Measurements from ENCODE around the gene IL15. TPM values are rescaled to one million over a fixed set of nuclear protein-coding genes. Genes with fewer than 3 reads are reported as not detected.
"Not testable (repeated sequence)": the region's sequence is repeated elsewhere in the genome, so short reads cannot be mapped to it uniquely, and the experiment has no call there.

IL15 gene
- total RNA-seq, 2 donors from 2014 or later, result 2.0 to 4.2 TPM

DNA sequence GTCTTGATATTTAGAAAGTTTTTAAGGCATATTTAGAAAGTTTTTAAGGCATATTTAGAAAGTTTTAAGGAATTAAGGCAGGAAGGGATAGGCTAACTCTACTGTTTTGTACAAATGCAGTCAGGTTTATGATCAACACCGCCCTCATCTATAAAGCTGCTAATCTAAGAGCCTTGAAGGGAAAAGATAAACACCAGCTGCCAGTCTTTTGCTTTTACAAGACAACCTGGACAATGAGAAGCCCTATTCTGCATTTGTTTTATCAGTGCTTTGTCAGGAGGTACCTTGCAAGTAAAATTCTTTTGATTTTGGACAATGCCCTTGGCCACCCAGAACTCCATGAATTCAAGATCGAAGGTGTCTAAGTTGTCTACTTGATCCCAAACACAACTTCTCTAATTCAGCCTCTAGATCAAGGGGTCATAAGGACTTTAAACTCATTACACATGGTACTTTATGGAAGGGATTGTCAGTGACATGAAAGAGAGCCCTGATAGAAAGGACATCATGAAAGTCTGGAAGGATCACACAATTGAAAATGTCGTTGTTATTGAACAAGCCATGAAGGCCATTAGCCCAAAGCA is 39.8 kb downstream of the IL15 start:
- Histone ChIP-seq H3K36me3 (no peaks in the 10 kb centered on the region), H3K9me3 (no peaks in the 10 kb centered on the region), H3K4me1 (no peaks in the 10 kb centered on the region), H3K27ac (no peak overlapping the region), H3K4me3 (no peak overlapping the region), H3K27me3 (no peaks in the 10 kb centered on the region)
- TF ChIP-seq, protein P1, sequence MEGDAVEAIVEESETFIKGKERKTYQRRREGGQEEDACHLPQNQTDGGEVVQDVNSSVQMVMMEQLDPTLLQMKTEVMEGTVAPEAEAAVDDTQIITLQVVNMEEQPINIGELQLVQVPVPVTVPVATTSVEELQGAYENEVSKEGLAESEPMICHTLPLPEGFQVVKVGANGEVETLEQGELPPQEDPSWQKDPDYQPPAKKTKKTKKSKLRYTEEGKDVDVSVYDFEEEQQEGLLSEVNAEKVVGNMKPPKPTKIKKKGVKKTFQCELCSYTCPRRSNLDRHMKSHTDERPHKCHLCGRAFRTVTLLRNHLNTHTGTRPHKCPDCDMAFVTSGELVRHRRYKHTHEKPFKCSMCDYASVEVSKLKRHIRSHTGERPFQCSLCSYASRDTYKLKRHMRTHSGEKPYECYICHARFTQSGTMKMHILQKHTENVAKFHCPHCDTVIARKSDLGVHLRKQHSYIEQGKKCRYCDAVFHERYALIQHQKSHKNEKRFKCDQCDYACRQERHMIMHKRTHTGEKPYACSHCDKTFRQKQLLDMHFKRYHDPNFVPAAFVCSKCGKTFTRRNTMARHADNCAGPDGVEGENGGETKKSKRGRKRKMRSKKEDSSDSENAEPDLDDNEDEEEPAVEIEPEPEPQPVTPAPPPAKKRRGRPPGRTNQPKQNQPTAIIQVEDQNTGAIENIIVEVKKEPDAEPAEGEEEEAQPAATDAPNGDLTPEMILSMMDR (IDR thresholded peaks at IDR 0.05), result no peak
- no peak for DNase-seq (ENCODE audit: low spot score)

DNA sequence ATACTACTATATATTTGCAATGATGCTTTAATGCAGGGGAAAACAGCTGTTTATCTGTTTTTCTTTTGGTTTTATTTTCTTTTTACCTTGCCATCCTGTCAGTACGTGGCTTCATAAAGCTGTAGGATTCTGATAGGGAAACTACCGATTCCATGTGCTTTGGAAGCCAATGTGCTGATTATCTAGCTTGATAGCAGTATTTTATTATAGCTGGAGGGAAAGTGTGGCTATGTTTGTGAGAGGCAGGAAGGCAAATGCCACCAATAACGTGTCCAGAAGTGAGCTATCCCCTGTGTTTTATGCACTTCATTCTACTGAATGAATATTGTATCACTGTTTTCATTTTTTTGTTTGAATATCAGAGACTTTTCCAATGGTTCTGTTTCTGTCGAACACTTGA is 43.7 kb downstream of the IL15 start:
- Histone ChIP-seq H3K9me3 (no peaks in the 10 kb centered on the region), H3K27me3 (no peaks in the 10 kb centered on the region), H3K36me3 (no peaks in the 10 kb centered on the region), H3K4me3 (no peak overlapping the region), H3K4me1 (no peaks in the 10 kb centered on the region), H3K27ac (no peak overlapping the region)
- DNase-seq (ENCODE audit: low spot score), result no peak
- TF ChIP-seq, protein P1 (IDR thresholded peaks at IDR 0.05), result no peak

DNA sequence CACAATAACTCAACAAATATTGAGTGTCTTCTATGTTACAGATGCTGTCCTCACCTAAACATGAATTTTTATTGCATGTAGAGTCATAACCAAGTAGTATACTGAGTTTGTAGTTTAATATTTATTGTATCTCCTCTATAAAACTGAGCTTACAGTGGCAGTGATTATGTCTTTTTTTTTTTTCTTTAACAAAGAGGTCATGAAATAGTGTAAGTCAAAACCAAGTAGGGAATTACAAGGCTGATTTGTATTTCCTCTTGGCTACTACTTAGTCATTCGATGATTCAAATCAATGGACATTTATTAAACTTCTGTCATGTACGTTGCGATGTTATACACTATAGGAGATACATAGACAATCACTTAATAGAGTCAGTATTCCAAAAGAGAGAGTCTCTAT is 48.4 kb downstream of the IL15 start:
- TF ChIP-seq, protein P1 (IDR thresholded peaks at IDR 0.05), result no peak

DNA sequence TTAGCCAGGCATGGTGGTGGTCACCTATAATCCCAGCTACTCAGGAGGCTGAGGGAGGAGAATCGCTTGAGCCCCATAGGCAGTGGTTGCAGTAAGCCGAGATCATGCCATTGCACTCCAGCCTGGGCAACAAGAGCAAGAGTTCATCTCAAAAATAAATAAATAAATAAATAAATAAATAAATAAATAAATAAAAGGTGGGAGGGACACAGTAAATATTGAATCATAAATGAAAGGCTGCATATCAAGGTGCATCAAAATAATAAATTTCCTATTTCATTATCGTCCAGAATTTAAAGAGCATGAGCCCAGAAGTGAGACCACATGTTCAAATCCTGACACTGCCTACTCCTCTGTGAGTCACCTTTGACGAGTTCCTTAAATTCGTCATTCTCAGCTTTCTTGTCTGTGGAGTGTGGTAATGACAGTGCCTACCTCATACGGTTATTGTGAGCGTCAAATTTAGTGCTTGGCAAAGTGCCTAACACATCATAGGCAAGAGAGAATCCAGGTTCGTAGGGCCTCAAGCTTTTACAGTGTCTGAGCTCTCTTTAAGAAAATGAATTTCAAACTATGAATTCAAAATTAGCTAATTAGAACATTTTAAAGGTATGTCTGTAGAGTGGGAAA is 49.9 kb downstream of the IL15 start:
- DNase-seq (ENCODE audit: low spot score), result no peak
- H3K27me3 ChIP-seq, result no peaks in the 10 kb centered on the region
- no peaks in the 10 kb centered on the region for H3K36me3 ChIP-seq
- no peak overlapping the region for H3K4me3 ChIP-seq
- H3K4me1 ChIP-seq, result peaks cover 0 to 11% of the 10 kb centered on the region in 2 donors
- TF ChIP-seq, protein P1 (IDR thresholded peaks at IDR 0.05), result no peak
- H3K9me3 ChIP-seq, result no peaks in the 10 kb centered on the region
- H3K27ac ChIP-seq, result no peak overlapping the region

More for the DNA sequence above, 48.4 kb downstream of the IL15 start:
- H3K27me3 ChIP-seq, result no peaks in the 10 kb centered on the region
- no peak overlapping the region for H3K4me3 ChIP-seq
- peaks cover 0 to 11% of the 10 kb centered on the region in 2 donors for H3K4me1 ChIP-seq
- no peaks in the 10 kb centered on the region for H3K9me3 ChIP-seq
- DNase-seq (ENCODE audit: low spot score), result no peak
- no peaks in the 10 kb centered on the region for H3K36me3 ChIP-seq
- H3K27ac ChIP-seq, result no peak overlapping the region

DNA sequence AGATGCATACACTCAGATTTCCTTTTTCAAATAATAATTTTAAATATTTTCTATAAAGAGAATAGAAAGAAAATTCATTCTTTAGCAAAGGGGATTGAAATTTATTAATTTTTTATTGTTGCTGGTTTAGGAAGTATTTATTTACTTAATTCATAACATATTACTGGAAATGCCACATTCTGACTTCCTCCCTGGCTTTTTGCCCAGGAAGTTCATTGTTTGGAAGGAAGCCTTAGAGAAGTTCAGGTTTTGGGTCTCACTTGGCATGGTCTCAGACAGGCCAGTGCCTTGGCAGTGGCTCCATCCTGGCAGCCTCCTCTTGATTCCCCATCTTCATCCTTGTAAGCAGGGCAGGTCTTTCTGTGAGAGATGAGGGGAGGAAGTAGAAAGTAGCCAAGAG is 50.5 kb downstream of the IL15 start:
- no peaks in the 10 kb centered on the region for H3K9me3 ChIP-seq
- H3K4me1 ChIP-seq, result peaks cover 0 to 11% of the 10 kb centered on the region in 2 donors
- no peaks in the 10 kb centered on the region for H3K27me3 ChIP-seq
- DNase-seq (ENCODE audit: low spot score), result no peak
- no peaks in the 10 kb centered on the region for H3K36me3 ChIP-seq
- H3K4me3 ChIP-seq, result no peak overlapping the region
- TF ChIP-seq, protein P1 (IDR thresholded peaks at IDR 0.05), result no peak
- H3K27ac ChIP-seq, result no peak overlapping the region

DNA sequence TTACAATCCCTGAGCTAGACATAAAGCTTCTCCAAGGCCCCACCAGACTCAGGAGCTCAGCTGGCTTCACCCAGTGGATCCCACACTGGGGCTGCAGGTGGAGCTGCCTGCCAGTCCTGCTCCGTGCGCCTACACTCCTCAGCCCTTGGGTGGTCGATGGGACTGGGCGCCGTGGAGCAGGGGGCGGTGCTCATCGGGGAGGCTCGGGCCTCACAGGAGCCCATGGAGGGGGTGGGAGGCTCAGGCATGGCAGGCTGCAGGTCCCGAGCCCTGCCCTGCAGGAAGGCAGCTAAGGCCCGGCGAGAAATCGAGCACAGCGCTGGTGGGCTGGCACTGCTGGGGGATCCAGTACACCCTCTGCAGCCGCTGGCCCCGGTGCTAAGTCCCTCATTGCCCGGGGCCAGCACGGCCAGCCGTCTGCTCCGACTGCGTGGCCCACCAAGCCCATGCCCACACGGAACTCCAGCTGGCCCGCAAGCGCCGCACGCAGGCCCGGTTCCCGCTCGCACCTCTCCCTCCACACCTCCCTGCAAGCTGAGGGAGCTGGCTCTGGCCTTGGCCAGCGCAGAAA is 53.4 kb downstream of the IL15 start:
- not testable (repeated sequence) for H3K36me3 ChIP-seq; DNase-seq (ENCODE audit: low spot score)
- H3K4me1 ChIP-seq, result peaks cover 0 to 11% of the 10 kb centered on the region in 2 donors

DNA sequence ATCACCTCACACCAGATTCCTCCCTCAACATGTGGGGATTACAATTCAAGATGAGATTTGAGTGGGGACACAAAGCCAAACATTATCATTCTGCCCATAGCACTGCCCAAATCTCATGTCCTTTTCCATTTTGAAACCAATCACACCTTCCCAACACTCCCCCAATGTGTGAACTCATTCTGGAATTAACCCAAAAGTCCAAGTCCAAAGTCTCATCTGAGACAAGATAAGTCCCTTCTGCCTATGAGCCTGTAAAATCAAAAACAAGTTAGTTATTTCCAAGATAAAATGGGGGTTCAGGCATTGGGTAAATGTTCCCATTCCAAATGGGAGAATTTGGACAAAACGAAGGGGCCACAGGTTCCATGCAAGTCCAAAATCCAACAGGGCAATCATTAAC is 54.9 kb downstream of the IL15 start:
- peaks cover 0 to 10% of the 10 kb centered on the region in 2 donors for H3K4me1 ChIP-seq
- H3K27ac ChIP-seq; DNase-seq (ENCODE audit: low spot score); H3K36me3 ChIP-seq; H3K27me3 ChIP-seq; H3K9me3 ChIP-seq; H3K4me3 ChIP-seq: not testable (repeated sequence)

More for the DNA sequence above, 53.4 kb downstream of the IL15 start:
- not testable (repeated sequence) for H3K27ac ChIP-seq, H3K27me3 ChIP-seq, H3K9me3 ChIP-seq, H3K4me3 ChIP-seq

Measured in right atrium auricular region (tissue), 2 donors.